HepG2 (cell line): ENCODE results near the gene LSMEM2. TPM values are rescaled to one million over a fixed set of nuclear protein-coding genes. Genes with fewer than 3 reads are reported as not detected.

Experiments used
- ATF7-NPFF ChIP-seq: sonication (generic); formaldehyde crosslinking; IDR thresholded peaks from 2 replicates; pipeline ENCODE4 v1.8.1; 2023; ENCODE audit warnings: mild to moderate bottlenecking, low read depth, missing genetic modification reagents, moderate library complexity
- CERS6 ChIP-seq: sonication (generic); formaldehyde crosslinking; IDR thresholded peaks from 2 replicates; pipeline ENCODE4 v1.5.0; 2020; ENCODE audit warnings: missing genetic modification reagents
- GZF1 ChIP-seq: sonication (generic); formaldehyde crosslinking; IDR thresholded peaks from 2 replicates; pipeline ENCODE4 v1.5.1; 2020; ENCODE audit warnings: mild to moderate bottlenecking, missing genetic modification reagents
- HNF1A ChIP-seq, 2 experiments: sonication (generic) in 1 of 2; formaldehyde crosslinking in 1 of 2; IDR thresholded peaks; 2 replicates each; pipeline versions ENCODE4 v1.4.0 to v1.6.1; 2016 to 2020; ENCODE audit warnings: borderline replicate concordance in 1 of 2, low read depth in 1 of 2, mild to moderate bottlenecking in 1 of 2, missing genetic modification reagents in 1 of 2
- KAT2B ChIP-seq: fragments of 150-350 bp; IDR thresholded peaks from 2 replicates; pipeline ENCODE4 v1.6.1; 2014; ENCODE audit warnings: low read depth, low read length, borderline replicate concordance
- MTA3 ChIP-seq: sonication (generic); formaldehyde crosslinking; IDR thresholded peaks from 2 replicates; pipeline ENCODE4 v1.4.0; 2020; ENCODE audit warnings: missing genetic modification reagents
- NKX3-1 ChIP-seq: sonication (generic); formaldehyde crosslinking; IDR thresholded peaks from 2 replicates; pipeline ENCODE4 v1.5.0; 2020; ENCODE audit warnings: missing genetic modification reagents
- RFXAP ChIP-seq: sonication (generic); formaldehyde crosslinking; IDR thresholded peaks from 2 replicates; pipeline ENCODE4 v1.4.0; 2020; ENCODE audit warnings: missing genetic modification reagents, borderline replicate concordance
- ZFP36 ChIP-seq: fragments of 150-350 bp; IDR thresholded peaks from 2 replicates; pipeline ENCODE4 v1.6.1; 2018; ENCODE audit warnings: borderline replicate concordance, low read length, low read depth; ENCODE audit not compliant: partially characterized antibody
- ZKSCAN8 ChIP-seq: IDR thresholded peaks from 2 replicates; pipeline ENCODE4 v1.6.1; 2016; ENCODE audit warnings: borderline replicate concordance, missing genetic modification reagents, missing compliant biosample characterization
- ZMAT3 ChIP-seq: sonication (generic); formaldehyde crosslinking; conservative IDR thresholded peaks from 2 replicates; pipeline ENCODE4 v1.7.0; 2021; ENCODE audit warnings: missing genetic modification reagents
- ZNF160 ChIP-seq: sonication (generic); formaldehyde crosslinking; IDR thresholded peaks from 2 replicates; pipeline ENCODE4 v1.8.0; 2022; ENCODE audit warnings: mild to moderate bottlenecking, inconsistent platforms, missing genetic modification reagents
- ZNF263 ChIP-seq: sonication (generic); formaldehyde crosslinking; IDR thresholded peaks from 2 replicates; pipeline ENCODE4 v1.4.0; 2020; ENCODE audit warnings: missing genetic modification reagents
- ZNF766 ChIP-seq: sonication (generic); formaldehyde crosslinking; IDR thresholded peaks from 2 replicates; pipeline ENCODE4 v1.5.0; 2020; ENCODE audit warnings: missing genetic modification reagents, borderline replicate concordance
- polyA plus RNA-seq, 8 experiments: library from polyadenylated mRNA; depleted of rRNA in 3 of 8; stranded (reverse) in 7 of 8; unstranded in 1 of 8; fragments of >200 nt; fragmentation: Illumina TruSeq in 4 of 8; extraction: Trizol in 4 of 8; gene quantifications; 2 replicates each; pipeline versions ENCODE4 v1.2.1 to v1.2.3, GENCODE V29; 2011 to 2016; ENCODE audit warnings: low read depth in 4 of 8, missing spikeins in 1 of 8, mixed read lengths in 1 of 8; ENCODE audit not compliant: insufficient read depth in 1 of 8
- total RNA-seq, 5 experiments: library from RNA; depleted of rRNA; stranded (reverse); fragments of >200 nt; fragmentation: Illumina TruSeq; extraction: Trizol; gene quantifications; 2 replicates each; pipeline ENCODE4 v1.2.3, GENCODE V29; 2016; ENCODE audit warnings: low read depth in 1 of 5
- TF ChIP-seq, protein P1 (sequence below): sonication (generic); formaldehyde crosslinking; IDR thresholded peaks from 2 replicates; pipeline ENCODE4 v1.8.0; 2022; ENCODE audit warnings: mild to moderate bottlenecking, missing genetic modification reagents, moderate library complexity
- TF ChIP-seq, protein P2 (sequence below): sonication (generic); formaldehyde crosslinking; IDR thresholded peaks from 2 replicates; pipeline ENCODE4 v1.4.0; 2020; ENCODE audit warnings: missing genetic modification reagents
- TF ChIP-seq, protein P3 (sequence below): IDR thresholded peaks from 2 replicates; pipeline ENCODE4 v1.6.1; 2016; ENCODE audit warnings: low read depth, borderline replicate concordance
- TF ChIP-seq, protein P4 (sequence below): sonication (generic); formaldehyde crosslinking; IDR thresholded peaks from 2 replicates; pipeline ENCODE4 v1.4.0; 2020; ENCODE audit warnings: low read depth, mild to moderate bottlenecking, missing genetic modification reagents

Gene LSMEM2
- total and polyA plus RNA-seq, 2 of the 13 experiments (the other 11 are each of a cell fraction or from before 2014, with no cell fraction given) = 0.07 to 0.41 TPM

DNA sequence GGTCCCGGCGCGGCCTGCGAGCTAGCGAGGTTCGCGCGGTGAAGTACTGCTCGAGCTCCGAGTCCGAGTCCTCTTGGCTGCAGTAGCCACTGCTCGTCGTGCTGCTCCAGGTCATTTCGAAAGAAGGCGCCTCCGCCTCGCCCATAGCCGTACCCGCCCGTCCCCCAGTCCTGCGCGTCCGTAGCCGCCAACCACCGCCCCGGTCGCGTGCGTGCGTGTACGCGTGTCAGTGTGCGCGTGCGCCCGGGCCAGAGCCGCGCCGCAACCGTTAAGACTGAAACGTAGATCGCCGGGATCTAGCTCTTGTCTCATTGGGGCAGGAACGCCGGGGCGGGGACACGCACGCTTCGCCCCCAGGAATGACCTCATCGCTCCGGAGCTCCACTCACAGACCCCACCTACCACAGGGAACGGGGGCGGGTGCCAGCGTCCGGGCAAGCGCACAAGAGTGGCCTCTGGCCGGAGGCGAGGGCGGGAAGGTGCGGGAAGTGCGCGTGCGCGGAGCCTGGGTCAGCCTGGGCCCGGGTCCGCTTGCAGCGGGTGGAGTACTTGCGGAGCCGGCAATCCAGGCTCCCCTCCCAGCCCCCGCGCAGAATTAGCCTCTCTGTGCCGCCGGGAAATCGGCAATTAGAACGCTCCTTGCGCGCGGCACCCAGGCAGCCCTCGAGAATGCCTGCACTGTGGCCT is 58.4 kb downstream of the LSMEM2 start (continued):
- TF ChIP-seq HNF1A (IDR thresholded peaks at IDR 0.05; ENCODE audit: low read depth) (no peak), HNF1A (CRISPR knock-in tag; IDR thresholded peaks at IDR 0.05; ENCODE audit: borderline replicate concordance) (0 out of 2 replicates have a peak, but pooled peaks have one; percentile 50), ATF7-NPFF (CRISPR knock-in tag) (peak; percentile 86), NKX3-1 (CRISPR knock-in tag) (0 out of 2 replicates have a peak, but pooled peaks have one; percentile 37), ZNF263 (CRISPR knock-in tag) (peak; percentile 9), ZMAT3 (peak; percentile 78; the same call in 1 of the 2 replicates), ZNF766 (CRISPR knock-in tag) (no peak), GZF1 (CRISPR knock-in tag) (no peak), CERS6 (CRISPR knock-in tag) (no peak), KAT2B (no peak), MTA3 (CRISPR knock-in tag) (no peak), ZKSCAN8 (CRISPR knock-in tag) (no peak; the same call in 1 of the 2 replicates), RFXAP (0 out of 2 replicates have a peak, but pooled peaks have one; percentile 19), ZNF160 (CRISPR knock-in tag) (peak; percentile 83; the same call in 1 of the 2 replicates), ZFP36 (no peak)
- TF ChIP-seq, protein P1, sequence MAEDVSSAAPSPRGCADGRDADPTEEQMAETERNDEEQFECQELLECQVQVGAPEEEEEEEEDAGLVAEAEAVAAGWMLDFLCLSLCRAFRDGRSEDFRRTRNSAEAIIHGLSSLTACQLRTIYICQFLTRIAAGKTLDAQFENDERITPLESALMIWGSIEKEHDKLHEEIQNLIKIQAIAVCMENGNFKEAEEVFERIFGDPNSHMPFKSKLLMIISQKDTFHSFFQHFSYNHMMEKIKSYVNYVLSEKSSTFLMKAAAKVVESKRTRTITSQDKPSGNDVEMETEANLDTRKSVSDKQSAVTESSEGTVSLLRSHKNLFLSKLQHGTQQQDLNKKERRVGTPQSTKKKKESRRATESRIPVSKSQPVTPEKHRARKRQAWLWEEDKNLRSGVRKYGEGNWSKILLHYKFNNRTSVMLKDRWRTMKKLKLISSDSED = no peak
- TF ChIP-seq, protein P2, sequence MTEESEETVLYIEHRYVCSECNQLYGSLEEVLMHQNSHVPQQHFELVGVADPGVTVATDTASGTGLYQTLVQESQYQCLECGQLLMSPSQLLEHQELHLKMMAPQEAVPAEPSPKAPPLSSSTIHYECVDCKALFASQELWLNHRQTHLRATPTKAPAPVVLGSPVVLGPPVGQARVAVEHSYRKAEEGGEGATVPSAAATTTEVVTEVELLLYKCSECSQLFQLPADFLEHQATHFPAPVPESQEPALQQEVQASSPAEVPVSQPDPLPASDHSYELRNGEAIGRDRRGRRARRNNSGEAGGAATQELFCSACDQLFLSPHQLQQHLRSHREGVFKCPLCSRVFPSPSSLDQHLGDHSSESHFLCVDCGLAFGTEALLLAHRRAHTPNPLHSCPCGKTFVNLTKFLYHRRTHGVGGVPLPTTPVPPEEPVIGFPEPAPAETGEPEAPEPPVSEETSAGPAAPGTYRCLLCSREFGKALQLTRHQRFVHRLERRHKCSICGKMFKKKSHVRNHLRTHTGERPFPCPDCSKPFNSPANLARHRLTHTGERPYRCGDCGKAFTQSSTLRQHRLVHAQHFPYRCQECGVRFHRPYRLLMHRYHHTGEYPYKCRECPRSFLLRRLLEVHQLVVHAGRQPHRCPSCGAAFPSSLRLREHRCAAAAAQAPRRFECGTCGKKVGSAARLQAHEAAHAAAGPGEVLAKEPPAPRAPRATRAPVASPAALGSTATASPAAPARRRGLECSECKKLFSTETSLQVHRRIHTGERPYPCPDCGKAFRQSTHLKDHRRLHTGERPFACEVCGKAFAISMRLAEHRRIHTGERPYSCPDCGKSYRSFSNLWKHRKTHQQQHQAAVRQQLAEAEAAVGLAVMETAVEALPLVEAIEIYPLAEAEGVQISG (CRISPR knock-in tag) = peak; percentile 69
- TF ChIP-seq, protein P3, sequence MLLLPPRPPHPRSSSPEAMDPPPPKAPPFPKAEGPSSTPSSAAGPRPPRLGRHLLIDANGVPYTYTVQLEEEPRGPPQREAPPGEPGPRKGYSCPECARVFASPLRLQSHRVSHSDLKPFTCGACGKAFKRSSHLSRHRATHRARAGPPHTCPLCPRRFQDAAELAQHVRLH (CRISPR knock-in tag) = peak; percentile 69
- TF ChIP-seq, protein P4, sequence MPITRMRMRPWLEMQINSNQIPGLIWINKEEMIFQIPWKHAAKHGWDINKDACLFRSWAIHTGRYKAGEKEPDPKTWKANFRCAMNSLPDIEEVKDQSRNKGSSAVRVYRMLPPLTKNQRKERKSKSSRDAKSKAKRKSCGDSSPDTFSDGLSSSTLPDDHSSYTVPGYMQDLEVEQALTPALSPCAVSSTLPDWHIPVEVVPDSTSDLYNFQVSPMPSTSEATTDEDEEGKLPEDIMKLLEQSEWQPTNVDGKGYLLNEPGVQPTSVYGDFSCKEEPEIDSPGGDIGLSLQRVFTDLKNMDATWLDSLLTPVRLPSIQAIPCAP (CRISPR knock-in tag) = no peak
